HT1080 (cell line): ENCODE data around the gene PTPRG. TPM values are rescaled to one million over a fixed set of nuclear protein-coding genes. Genes with fewer than 3 reads are reported as not detected.
A peak's percentile ranks its signal among the peaks of the same experiment; 100 is the strongest.

Experiments
- DNase-seq: peaks from one replicate; pipeline ENCODE4 v3.0.0-alpha.2; 2015; ENCODE audit warnings: low read depth
- total RNA-seq: library from RNA; depleted of rRNA; stranded (reverse); fragments of >200 nt; shearing (Covaris generic); gene quantifications from 2 replicates; pipeline ENCODE4 v1.2.3, GENCODE V29; 2014

PTPRG gene
- total RNA-seq, 1 experiment from 2014 or later = 41.1 TPM

DNA sequence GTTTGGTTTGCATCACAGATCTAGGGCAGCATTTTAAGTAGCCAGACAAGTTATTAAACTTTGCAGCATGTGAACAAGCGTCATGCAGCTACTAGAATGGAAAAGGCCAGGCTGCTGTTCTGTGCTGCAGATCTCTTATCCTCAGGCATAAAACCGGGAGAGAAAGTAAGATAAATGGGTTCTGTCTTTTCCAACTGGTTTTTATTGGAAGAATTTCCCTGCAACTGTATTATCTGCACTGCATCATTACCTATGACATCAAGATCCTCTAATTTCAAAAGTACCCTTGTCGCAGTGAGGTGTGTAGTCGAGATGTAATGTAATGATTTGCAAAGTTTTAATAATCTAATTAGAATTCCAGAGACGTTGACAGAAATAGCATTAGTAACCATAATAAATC is 571.6 kb downstream of the PTPRG start:
- no peak for DNase-seq

DNA sequence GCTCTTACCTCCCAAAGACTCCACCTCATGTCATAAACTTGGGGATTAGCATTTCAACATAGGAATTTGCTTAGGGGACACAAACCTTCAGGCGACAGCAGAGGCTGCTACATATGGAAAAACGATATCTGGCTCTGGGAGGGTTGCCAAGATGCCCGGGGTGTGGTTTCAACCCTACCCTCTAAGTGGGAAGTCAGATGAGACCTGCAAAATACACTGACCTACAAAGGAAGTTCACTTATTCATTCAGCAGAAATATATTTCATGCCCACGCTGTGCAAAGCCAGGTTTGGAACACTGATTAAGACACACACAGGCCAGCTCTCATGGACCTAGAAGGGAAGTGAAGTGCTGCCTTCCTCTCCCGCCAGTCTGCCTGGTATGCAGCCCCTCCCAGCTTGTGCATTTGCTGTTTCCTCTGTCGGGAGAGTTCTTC is 572.7 kb downstream of the PTPRG start:
- peak; percentile 81 for DNase-seq

DNA sequence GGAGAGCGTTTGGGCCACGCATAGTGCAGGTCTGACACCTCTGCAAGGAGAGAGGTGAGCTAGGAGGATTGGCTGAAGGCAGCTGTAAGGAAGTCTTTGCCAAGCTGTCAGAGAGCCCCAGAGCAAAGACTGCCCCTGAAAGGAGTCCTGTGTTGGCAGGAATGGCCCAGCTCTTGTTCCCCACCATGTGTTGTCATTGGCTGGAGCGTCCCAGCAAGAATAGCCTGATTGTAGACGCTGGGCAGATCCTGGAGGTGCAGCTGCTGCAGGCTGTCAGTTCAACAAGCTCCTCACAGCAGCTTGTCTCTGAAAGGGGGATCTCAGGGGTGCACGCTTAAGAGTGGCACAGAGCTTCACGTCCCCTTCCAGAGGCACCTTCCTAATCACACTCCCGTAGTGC is 574.4 kb downstream of the PTPRG start:
- DNase-seq = no peak

DNA sequence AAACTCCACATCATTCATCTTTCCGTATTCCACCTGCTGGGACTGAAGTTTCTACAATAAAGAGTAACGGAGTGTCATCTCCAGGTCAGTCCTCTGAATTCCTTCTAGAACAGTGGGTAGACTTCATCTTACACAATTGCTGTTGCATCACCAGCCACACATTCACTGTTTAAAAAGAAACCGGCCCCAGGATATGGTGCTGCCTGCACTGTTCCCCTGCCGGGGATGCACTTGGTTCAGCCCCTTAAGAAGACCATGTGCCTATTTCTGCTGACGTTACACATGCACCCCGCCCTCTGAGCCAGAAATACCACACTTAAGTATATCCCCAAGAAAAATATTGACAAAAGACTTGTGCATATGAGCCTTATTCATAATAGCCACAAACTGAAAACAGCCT is 578.6 kb downstream of the PTPRG start:
- no peak for DNase-seq

DNA sequence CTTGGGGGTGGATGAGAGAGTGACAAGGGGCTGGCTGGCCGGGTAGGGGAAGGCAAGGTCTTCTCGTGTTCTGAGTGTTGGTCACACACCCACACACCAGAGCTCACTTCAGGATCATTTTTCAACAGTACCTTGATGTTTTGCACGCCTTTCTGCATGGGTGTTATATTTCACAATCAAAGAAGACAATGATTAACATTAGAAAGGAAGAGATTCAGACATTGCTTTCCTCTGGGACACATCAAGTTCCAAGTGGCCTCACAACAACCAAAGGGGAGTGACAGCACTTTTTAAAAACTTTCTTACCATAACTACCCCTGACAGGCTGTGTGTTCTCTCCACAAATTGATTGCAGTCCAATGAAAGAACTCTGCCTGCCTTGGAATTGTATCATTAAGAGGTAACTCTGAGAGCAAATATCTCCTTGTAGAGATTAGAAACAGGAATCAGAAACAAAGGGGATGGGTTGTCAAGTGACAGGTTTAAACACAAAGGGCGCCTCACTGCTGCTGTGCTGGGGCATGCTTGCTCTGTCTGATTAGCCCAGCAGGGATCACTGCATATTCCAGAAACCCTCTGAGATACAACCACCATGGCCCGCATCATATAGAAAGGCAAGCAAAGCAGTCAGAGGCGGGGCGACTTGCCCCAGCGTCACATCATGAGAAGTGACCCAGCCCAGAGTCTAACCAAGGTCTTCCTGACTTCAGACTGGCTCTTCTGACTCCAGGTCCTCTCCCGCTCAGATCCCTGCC is 581.1 kb downstream of the PTPRG start:
- DNase-seq = no peak

DNA sequence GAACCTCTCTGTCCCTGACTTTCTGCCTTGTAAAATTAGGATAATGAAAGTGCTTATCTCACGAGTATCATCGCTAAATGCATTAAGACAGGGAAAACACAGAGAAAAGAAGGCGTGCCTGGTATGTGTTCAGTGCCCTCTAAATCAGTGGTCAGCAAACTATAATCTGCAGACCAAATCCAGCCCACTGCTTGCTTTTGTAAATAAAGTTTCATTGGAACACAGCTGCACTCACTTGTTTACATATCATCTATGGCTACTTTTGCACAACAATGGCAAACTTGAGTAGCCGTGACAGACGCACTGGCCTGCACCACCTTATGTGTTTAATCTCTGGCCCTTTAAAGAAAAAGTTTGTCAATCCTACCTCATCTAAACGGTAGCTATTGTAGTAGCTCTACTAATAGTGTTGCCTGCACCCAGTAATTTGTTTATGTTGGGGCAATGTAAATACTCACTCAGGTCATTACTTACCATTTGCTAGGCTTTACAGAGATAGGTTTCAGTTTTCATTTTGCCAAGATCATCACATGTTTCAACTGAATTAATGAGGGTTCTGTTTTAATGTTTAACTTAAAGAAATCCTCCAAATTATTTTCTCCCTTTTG is 582.6 kb downstream of the PTPRG start:
- DNase-seq = no peak

DNA sequence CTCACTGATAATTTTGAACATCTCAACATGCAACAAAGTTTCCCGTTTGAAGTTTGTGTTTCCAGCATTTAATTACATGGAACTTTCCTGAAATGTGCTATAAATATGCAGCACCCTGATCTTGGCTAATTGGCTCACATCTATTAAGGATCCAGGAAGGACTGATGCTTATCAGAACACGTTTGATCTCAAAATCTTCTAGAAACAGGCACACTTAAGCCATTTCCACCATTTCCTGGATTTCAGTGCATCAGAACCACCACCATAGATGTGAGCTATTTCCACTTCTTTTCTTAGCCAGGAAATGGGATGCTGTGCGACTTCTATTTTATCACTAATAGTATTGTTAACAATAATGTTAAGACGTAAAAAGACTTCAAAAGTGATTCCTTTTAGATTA is 583.1 kb downstream of the PTPRG start:
- no peak for DNase-seq

DNA sequence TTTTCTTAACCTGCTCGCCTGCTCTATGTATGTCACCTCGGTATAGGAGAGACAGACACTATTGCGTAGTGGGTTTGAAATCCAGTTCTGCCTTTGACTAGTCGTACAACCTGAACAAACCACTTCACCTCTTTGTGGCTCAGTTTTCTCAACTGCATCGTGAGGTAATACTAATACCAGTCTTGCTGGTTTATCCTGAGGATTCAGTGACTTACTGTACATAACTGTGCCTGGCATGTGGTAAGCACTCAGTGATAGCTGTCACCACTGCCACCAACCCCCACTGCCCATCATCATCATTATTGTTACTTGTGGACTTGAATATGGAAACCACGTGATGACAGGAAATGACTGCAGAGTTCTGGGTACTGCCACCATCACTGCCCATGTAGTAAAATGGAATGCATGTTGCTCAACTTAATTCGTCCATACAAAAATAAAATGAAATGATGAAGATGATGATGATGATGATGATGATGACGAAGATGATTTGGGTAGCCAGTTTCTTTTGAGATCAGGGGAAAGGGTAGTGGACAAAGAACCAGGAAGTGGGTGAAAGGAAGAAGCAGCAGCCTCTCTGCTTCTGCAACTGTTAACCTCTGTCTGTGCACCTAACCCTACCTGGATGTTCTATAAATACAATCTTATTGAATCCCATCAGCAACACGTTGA is 583.9 kb downstream of the PTPRG start:
- DNase-seq = peak; percentile 32

DNA sequence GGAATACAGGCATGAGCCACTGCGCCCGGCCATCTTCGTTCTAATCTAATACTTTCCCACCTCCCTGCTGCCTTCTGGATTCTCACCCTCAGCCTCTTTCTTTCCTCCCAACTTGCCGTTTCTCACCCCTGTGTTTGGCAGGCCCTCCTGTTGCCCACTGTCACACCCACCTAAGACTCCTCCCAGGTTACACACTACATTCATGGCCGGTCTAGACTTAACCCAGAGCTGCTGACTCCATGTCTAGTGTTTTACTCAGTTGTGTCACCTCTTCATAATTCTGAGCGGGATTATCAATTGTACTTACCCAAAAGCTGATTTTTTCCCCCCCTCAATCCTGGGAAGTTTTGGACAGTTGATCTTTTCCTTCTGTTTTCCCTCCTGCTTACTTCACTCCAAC is 588.2 kb downstream of the PTPRG start:
- no peak for DNase-seq

DNA sequence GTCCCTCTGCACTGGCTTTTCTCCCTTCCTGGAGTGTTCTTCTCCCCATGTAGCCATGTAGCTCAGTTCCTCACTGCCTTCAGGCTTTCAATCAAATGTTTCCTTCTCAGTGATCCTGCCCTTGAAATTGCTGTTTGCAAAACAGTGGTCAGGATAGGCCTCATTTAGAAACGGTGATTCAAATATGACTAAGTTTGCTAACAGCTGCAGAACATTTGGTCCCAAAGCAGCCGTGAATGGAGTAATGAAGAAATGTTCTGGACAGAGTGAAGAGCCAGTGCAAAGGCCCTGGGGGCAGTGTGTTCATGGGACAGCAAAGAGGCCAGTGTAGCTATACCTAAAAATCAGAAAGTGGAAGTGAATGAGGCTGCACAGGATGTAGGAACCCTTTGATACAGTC is 588.6 kb downstream of the PTPRG start:
- DNase-seq = peak; percentile 66

DNA sequence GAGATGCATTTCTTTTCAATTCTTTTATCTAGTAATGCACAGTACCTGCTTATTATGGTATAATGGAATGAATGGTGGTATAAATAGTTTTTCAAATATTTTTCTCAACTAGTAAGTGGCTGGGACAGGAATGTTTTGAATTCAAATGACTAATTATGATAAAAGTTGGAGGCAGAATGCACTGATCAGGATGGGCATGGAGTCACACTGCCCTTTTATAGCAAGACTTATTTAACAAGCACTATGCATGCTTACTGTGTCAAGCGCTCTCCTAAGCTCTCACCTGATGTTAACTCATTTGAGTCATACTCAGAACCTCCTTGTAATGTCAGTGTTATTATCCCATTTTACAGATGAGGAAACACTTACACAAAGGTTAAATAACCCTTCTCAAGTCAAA is 590.2 kb downstream of the PTPRG start:
- no peak for DNase-seq

DNA sequence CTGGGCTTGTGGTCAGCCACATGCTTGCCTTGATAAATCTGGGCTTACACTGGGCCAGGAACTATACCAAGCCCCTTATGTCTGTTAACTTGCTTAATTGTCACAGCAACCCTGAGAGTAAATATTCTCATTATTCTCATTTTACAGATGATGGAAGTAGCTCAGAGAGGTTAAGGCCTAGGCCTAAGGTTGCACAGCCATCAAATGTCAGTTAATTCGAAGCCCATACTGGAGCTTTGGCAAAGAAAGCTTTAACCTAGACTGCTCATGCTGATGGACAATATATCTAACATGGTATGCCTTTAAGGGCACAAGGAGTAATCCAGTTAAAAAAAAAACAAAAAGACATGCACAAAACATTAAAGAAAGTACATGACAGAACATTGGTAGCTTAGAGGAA is 591.9 kb downstream of the PTPRG start:
- no peak for DNase-seq

DNA sequence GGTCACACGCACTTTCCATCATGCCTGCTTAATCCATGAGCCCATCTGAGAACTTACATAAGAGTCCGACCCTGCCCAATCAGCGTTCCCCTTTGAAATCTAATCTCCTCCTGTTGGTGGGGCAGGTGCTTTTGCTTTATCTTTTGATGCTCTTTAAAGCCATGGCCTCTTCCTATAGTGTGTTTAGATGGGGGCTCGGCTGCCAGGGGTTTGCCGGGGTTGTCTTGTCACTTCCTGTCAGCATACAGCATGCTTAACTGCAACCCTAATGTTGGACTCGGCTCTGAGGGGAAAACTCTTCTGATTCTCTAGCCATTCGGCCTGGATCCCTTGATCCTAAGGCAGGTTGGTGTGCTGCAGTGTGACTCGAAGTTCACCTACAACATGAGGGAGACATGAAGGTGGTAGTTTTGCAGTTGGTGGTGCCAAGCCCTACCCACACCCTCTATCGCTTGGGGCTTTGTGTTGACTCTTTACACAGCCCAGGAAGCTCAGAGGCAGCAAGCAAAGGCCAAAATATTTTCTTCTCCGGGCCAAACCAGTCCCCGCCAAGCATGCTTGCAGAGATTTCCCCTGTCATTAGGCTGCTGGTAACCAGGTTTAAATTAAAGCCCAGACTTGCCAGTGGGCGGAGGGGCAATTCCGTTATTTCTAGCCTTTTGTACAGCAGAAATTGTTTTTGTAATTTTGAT is 593.2 kb downstream of the PTPRG start:
- no peak for DNase-seq

DNA sequence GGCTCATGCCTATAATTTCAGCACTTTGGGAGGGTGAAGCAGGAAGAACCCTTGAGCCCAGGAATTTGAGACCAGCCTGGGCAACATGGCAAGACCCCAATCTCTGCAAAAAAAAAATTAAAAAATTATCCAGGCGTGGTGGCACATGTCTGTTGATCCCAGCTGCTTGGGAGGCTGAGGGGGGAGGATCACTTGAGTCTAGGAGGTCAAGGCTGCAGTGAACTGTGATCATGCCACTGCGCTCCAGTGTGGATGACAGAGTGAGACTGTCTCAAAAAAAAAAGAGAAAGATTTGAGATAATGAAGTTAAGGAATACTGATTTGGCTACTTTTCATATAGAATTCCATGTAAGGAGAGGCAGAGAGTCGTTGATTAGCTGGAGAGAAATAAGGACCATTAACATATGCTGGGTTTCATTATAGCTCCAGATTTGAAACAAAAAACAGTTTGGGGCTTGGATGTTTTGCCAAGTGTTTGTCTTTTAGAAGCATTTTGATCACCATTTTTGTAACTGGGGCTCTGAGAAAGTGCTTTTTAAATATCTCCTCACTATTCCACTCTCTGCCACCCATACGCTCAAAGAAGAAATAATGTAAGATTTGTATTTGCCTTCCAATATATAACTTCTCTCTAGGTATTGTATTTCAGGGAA is 597.8 kb downstream of the PTPRG start:
- DNase-seq = no peak

DNA sequence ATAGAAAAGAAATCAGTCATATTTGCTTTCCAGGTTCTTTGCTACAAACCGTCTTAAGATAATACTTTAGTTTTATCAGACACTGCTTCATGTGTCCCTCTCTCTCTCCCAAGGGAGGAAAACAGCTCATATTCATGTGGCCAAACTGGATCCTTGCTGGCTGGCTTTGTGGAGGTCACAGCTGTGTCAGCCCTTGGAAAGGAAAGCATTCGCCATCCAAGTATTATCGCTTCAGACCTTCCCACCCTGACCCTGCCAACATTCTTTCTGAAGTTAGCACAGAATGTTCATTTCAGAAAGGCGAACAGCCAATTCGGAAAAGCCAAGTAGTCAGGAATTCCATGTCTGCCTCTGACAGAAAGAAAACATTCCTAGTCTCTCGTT is 598.3 kb downstream of the PTPRG start:
- no peak for DNase-seq

DNA sequence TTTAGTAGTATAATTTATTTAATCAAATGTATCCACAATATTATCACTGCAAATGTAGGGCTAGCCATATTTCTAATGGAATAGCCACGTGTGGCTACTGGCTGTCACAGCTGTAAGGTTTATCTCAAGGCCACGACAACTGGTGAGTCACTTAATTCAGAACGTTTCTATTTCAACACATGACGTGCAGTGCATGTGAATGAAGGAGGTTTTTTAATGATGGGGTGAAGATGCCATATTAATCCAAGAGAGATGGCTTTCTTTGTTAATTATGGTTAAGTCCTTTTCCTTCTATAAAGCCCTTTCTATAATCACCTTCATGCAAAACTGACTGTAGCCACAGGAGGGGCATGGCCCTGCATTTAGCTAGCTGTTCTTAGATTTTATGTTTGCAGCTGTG is 600.0 kb downstream of the PTPRG start:
- peak; percentile 25 for DNase-seq

DNA sequence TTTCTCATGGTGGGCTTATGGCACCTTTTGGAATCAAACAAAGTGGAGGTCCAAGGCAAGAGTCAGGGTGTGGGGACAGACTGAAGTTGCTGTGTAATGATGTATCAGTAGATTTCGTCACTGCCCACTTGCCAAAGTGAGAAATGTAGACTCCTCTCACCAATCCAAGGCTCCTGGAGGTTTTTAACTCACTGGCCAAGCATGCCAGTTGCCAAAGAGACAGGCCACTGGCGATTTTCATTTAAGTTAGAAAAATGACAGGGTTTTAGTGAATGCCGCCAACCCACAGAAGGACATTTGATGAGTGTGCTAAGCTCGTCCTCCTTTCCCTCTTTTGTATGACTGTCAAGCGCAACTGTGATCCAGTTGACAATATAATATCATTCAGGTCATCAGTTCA is 602.8 kb downstream of the PTPRG start:
- no peak for DNase-seq

DNA sequence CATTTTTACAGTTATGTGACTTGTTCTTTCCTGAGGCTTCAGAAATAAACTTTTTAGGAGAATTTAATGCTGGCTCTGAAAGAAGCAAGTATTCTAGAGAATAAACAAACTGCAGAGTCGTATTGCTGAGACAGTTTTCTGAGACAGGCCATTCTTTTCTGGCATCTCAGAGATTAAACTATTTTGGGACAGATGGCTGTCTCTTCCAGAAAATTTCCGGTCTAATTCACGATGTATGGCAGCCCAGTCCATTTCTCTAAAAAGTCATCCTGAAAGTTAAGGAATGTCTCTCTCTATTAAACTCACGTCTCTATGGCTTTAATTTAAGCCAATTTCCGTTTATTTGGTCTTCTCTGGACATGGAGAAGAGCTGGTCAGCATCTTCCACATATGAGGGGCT is 603.4 kb downstream of the PTPRG start:
- DNase-seq = no peak

DNA sequence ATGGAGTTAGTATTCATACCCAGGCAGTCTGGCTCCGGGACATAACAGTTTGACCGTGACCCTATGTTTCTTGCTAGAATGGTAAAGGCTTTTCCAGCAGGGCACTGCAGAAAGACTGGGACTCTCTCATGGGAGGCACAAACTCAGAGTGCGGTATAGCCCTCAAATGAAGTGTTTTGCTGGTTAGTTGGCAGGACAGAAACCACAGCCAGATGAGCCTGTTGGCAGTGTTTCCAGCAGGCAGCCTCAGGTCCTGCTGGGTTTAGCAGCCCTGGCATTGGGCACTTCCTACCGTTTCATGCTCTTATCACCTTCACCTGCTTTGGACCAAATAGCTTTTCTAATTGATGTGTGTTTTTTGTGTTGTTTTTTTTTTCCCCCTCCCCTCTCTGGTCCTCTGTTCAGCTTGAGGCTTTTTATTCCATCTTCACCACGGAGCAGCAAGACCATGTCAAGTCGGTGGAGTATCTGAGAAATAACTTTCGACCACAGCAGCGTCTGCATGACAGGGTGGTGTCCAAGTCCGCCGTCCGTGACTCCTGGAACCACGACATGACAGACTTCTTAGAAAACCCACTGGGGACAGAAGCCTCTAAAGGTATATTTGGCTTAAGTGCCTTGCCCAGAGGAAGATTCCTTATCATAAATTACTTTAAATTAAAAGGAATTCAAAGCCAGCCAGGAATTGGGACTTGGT is 606.3 kb downstream of the PTPRG start:
- peak; percentile 77 for DNase-seq

DNA sequence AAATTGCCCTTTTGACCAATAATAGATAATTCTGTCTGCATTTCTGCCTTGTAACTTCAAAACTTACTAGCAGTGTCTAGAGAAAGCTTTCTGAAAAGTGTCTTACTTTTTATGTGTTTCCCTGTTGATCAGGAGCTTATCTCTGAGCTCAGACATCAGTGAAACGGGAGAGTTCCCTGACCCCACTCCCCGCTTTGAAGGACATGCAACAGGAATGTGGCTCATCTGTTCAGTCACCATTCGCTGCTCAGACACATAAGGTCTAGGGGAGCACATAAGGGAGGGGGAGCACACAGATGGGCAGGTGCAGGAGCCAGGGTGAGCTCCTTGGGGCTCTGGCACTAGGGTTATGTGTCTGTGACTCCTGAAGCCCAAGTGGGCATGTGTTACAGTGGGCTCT is 607.0 kb downstream of the PTPRG start:
- DNase-seq = no peak
